Measurements from ENCODE around the gene SCRT2. TPM values are rescaled to one million over a fixed set of nuclear protein-coding genes. Genes with fewer than 3 reads are reported as not detected.

Gene SCRT2
- total RNA-seq, 1 experiment from 2014 or later = not detected

- TF ChIP-seq REST (IDR thresholded peaks at IDR 0.05; ENCODE audit: low read depth) (no peak), CTCF (IDR thresholded peaks at IDR 0.05 in 2 of 3, conservative IDR thresholded peaks at IDR 0.05 in 1 of 3; ENCODE audit: borderline replicate concordance in 1 of 3, insufficient read depth in 1 of 3, low read depth in 2 of 3, low read length in 2 of 3) (no peak), JUND (IDR thresholded peaks at IDR 0.05) (no peak), RAD21 (IDR thresholded peaks at IDR 0.05; ENCODE audit: low read depth) (no peak), YY1 (IDR thresholded peaks at IDR 0.05; ENCODE audit: extremely low read depth, insufficient replicate concordance, low read depth, low read length) (no peak), EGR1 (IDR thresholded peaks at IDR 0.05; ENCODE audit: low read depth) (no peak), EZH2phosphoT487 (IDR thresholded peaks at IDR 0.05; ENCODE audit: borderline replicate concordance) (no peak)
These were observed 19.7 kb upstream of the SCRT2 start (continued) for GRCh38 chr20:695165-695866.

- Histone ChIP-seq H3K27me3 (ENCODE audit: insufficient read depth, low read length) (no peaks in the 10 kb centered on the region), H3K4me3 (replicated peaks in 1 of 2; ENCODE audit: low read depth in 1 of 2, low read length in 2 of 2) (no peak overlapping the region), H3K27ac (ENCODE audit: low read depth, low read length) (no peak overlapping the region), H3K9me2 (ENCODE audit: insufficient read depth) (no peaks in the 10 kb centered on the region), H3K79me2 (ENCODE audit: insufficient read depth, low read length) (no peaks in the 10 kb centered on the region), H3K4me2 (ENCODE audit: low read length) (no peak overlapping the region), H2AFZ (ENCODE audit: low read depth, low read length, poor library complexity, severe bottlenecking) (no peak overlapping the region), H3K36me3 (ENCODE audit: control insufficient read depth in 1 of 2, insufficient read depth in 2 of 2, low read length in 2 of 2) (no peaks in the 10 kb centered on the region), H3K9me3 (ENCODE audit: control insufficient read depth in 1 of 2, insufficient read depth in 1 of 2, low read depth in 1 of 2, low read length in 2 of 2) (no peaks in the 10 kb centered on the region), H4K20me1 (ENCODE audit: insufficient read depth) (no peaks in the 10 kb centered on the region), H3K9ac (ENCODE audit: low read length) (no peak overlapping the region), H3K4me1 (ENCODE audit: control insufficient read depth in 1 of 2, insufficient read depth in 2 of 2, low read length in 2 of 2) (no peaks in the 10 kb centered on the region)
- DNase-seq (ENCODE audit: low read depth, low spot score) (no peak), ATAC-seq (no peak)
- RAD21 ChIA-PET (ENCODE audit: low non-redundant PET in 1 of 2, low total read pairs in 2 of 2, uncharacterized antibody in 2 of 2, unreplicated experiment in 2 of 2) = no interaction called here
- TF ChIP-seq SRF (IDR thresholded peaks at IDR 0.05; ENCODE audit: low read depth) (no peak), JUND (IDR thresholded peaks at IDR 0.05) (no peak), POLR2AphosphoS5 (IDR thresholded peaks at IDR 0.05; ENCODE audit: low read depth, low read length) (no peak), RAD21 (IDR thresholded peaks at IDR 0.05; ENCODE audit: low read depth) (no peak), CBX3 (IDR thresholded peaks at IDR 0.05; ENCODE audit: low read depth) (no peak), TCF7L2 (IDR thresholded peaks at IDR 0.05; ENCODE audit: borderline replicate concordance, extremely low read depth, insufficient read depth, insufficient read length) (no peak), POLR2A (IDR thresholded peaks at IDR 0.05; ENCODE audit: borderline replicate concordance, extremely low read depth, insufficient read depth, insufficient read length) (no peak), SP1 (IDR thresholded peaks at IDR 0.05; ENCODE audit: low read depth) (no peak), CEBPB (IDR thresholded peaks at IDR 0.05; ENCODE audit: low read depth) (no peak), YY1 (IDR thresholded peaks at IDR 0.05; ENCODE audit: extremely low read depth, insufficient replicate concordance, low read depth, low read length) (no peak), FOSL1 (IDR thresholded peaks at IDR 0.05; ENCODE audit: low read depth) (no peak), ZNF274 (IDR thresholded peaks at IDR 0.05; ENCODE audit: low read depth, low read length) (no peak), ELF1 (IDR thresholded peaks at IDR 0.05; ENCODE audit: borderline replicate concordance, low read depth) (no peak), EZH2phosphoT487 (IDR thresholded peaks at IDR 0.05; ENCODE audit: borderline replicate concordance) (no peak)
- TF ChIP-seq, protein P1, sequence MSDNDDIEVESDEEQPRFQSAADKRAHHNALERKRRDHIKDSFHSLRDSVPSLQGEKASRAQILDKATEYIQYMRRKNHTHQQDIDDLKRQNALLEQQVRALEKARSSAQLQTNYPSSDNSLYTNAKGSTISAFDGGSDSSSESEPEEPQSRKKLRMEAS (IDR thresholded peaks at IDR 0.05) = no peak
- CTCF ChIA-PET = no interaction called here
- POLR2A ChIA-PET = no interaction called here
- no TSS peak for BruUV-seq (replicated peaks)
- intact Hi-C loops (cut with micrococcal nuclease) = no loop called here
These were observed 18.9 kb upstream of the SCRT2 start for GRCh38 chr20:694496-694895.

Data from HCT116 (cell line).